Muscle of leg (tissue), 11 donors: ENCODE data around the gene STRA8. TPM values are rescaled to one million over a fixed set of nuclear protein-coding genes. Genes with fewer than 3 reads are reported as not detected.
"Not testable (repeated sequence)": the region's sequence is repeated elsewhere in the genome, so short reads cannot be mapped to it uniquely, and the experiment has no call there.

Experiments
- DNase-seq: peaks from one replicate; pipeline ENCODE4 v3.0.0; 2013
- H3K27ac ChIP-seq: one replicate; pipeline ENCODE4 v1.5.1; 2013; ENCODE audit warnings: mild to moderate bottlenecking, low read length, control low read depth
- H3K27me3 ChIP-seq: one replicate; pipeline ENCODE4 v1.6.1; 2013; ENCODE audit warnings: low read length; ENCODE audit not compliant: control insufficient read depth, insufficient read depth
- H3K36me3 ChIP-seq: one replicate; pipeline ENCODE4 v1.6.1; 2013; ENCODE audit warnings: low read length; ENCODE audit not compliant: control insufficient read depth, insufficient read depth
- H3K4me1 ChIP-seq: one replicate; pipeline ENCODE4 v1.6.1; 2013; ENCODE audit warnings: low read length; ENCODE audit not compliant: control insufficient read depth, insufficient read depth
- H3K4me3 ChIP-seq: one replicate; pipeline ENCODE4 v1.5.1; 2013; ENCODE audit warnings: low read length, control low read depth
- H3K9me3 ChIP-seq: replicated peaks from 2 replicates; pipeline ENCODE4 v1.6.1; 2013; ENCODE audit warnings: low read depth, low read length; ENCODE audit not compliant: control insufficient read depth
- WGBS: methylation state at CpG from one replicate; pipeline ENCODE4 v1.1.5; 2013; ENCODE audit warnings: missing lambda C conversion rate; ENCODE audit not compliant: insufficient coverage; 5-methylcytosine and 5-hydroxymethylcytosine counted together
- polyA plus RNA-seq, 8 donors: library from polyadenylated mRNA; unstranded; fragments of 120-200 nt; gene quantifications; one replicate each; pipeline versions ENCODE4 v1.2.1 to v1.2.3, GENCODE V29; 2013; ENCODE audit warnings: inconsistent platforms in 1 of 8, low replicate concordance in 1 of 8; ENCODE audit not compliant: insufficient read length in 8 of 8, insufficient read depth in 1 of 8
- total RNA-seq: library from RNA; stranded (reverse); fragments of 120-200 nt; gene quantifications from one replicate; pipeline ENCODE4 v1.2.4, GENCODE V29; 2013

Gene STRA8
- total and polyA plus RNA-seq, 9 donors = not detected

GRCh38 chr7:135211946-135212685 lies 21.5 kb upstream of the STRA8 start:
- no CpG with 5 or more reads among the region's 30 CpGs for WGBS
- not testable (repeated sequence) for H3K9me3 ChIP-seq, H3K27me3 ChIP-seq, H3K36me3 ChIP-seq, H3K4me1 ChIP-seq
- peak overlapping the region; percentile 66 for H3K4me3 ChIP-seq
- peak; percentile 84 for DNase-seq
- peak overlapping the region; percentile 89 for H3K27ac ChIP-seq

GRCh38 chr7:135213831-135214230 lies 19.8 kb upstream of the STRA8 start:
- Histone ChIP-seq H3K4me1 (peaks cover 7% of the 10 kb centered on the region), H3K27me3 (no peaks in the 10 kb centered on the region), H3K36me3 (peaks cover 3% of the 10 kb centered on the region), H3K4me3 (no peak overlapping the region), H3K27ac (no peak overlapping the region), H3K9me3 (no peaks in the 10 kb centered on the region)
- no peak for DNase-seq
- WGBS = 56% methylated on average over 2 of the region's 2 CpGs

GRCh38 chr7:135215180-135215579 lies 18.5 kb upstream of the STRA8 start:
- H3K9me3 ChIP-seq = no peaks in the 10 kb centered on the region
- no peaks in the 10 kb centered on the region for H3K36me3 ChIP-seq
- H3K4me1 ChIP-seq = peaks cover 7% of the 10 kb centered on the region
- no peak for DNase-seq
- 80% methylated on average over 1 of the region's 4 CpGs for WGBS
- H3K27ac ChIP-seq = no peak overlapping the region
- H3K4me3 ChIP-seq = no peak overlapping the region
- H3K27me3 ChIP-seq = no peaks in the 10 kb centered on the region

- H3K27ac ChIP-seq = no peak overlapping the region
- H3K27me3 ChIP-seq = no peaks in the 10 kb centered on the region
- peaks cover 2% of the 10 kb centered on the region for H3K4me1 ChIP-seq
- H3K4me3 ChIP-seq = no peak overlapping the region
- H3K9me3 ChIP-seq = no peaks in the 10 kb centered on the region
- H3K36me3 ChIP-seq = no peaks in the 10 kb centered on the region
- WGBS = 40% methylated on average over 2 of the region's 3 CpGs
- no peak for DNase-seq
These were observed 17.9 kb upstream of the STRA8 start for GRCh38 chr7:135215698-135216097.

- DNase-seq = no peak
- Histone ChIP-seq H3K4me3 (no peak overlapping the region), H3K36me3 (no peaks in the 10 kb centered on the region), H3K9me3 (no peaks in the 10 kb centered on the region), H3K27ac (no peak overlapping the region), H3K27me3 (no peaks in the 10 kb centered on the region), H3K4me1 (no peaks in the 10 kb centered on the region)
- WGBS = 93% methylated on average over 3 of the region's 5 CpGs
These were observed 15.8 kb upstream of the STRA8 start for GRCh38 chr7:135217645-135218509.

- Histone ChIP-seq H3K4me1 (no peaks in the 10 kb centered on the region), H3K27me3 (no peaks in the 10 kb centered on the region), H3K27ac (no peak overlapping the region), H3K4me3 (no peak overlapping the region), H3K36me3 (no peaks in the 10 kb centered on the region), H3K9me3 (no peaks in the 10 kb centered on the region)
- WGBS = no CpG with 5 or more reads among the region's 1 CpG
- no peak for DNase-seq
These were observed 9.6 kb upstream of the STRA8 start for GRCh38 chr7:135224027-135224426.

GRCh38 chr7:135231686-135232085 lies 2.0 kb upstream of the STRA8 start:
- peaks cover 2% of the 10 kb centered on the region for H3K27me3 ChIP-seq
- no peaks in the 10 kb centered on the region for H3K9me3 ChIP-seq
- H3K4me1 ChIP-seq = no peaks in the 10 kb centered on the region
- H3K27ac ChIP-seq = no peak overlapping the region
- no peaks in the 10 kb centered on the region for H3K36me3 ChIP-seq
- H3K4me3 ChIP-seq = no peak overlapping the region
- no peak for DNase-seq

- no peak overlapping the region for H3K4me3 ChIP-seq
- H3K9me3 ChIP-seq = no peaks in the 10 kb centered on the region
- DNase-seq = no peak
- no peaks in the 10 kb centered on the region for H3K36me3 ChIP-seq
- H3K27ac ChIP-seq = no peak overlapping the region
- H3K27me3 ChIP-seq = peaks cover 2% of the 10 kb centered on the region
- no peaks in the 10 kb centered on the region for H3K4me1 ChIP-seq
- WGBS = 73% methylated on average over 2 of the region's 6 CpGs
These were observed 1.6 kb upstream of the STRA8 start for GRCh38 chr7:135232087-135232486.

GRCh38 chr7:135232720-135233119 lies 918 bp upstream of the STRA8 start:
- no peak overlapping the region for H3K27ac ChIP-seq
- H3K9me3 ChIP-seq = no peaks in the 10 kb centered on the region
- no peaks in the 10 kb centered on the region for H3K36me3 ChIP-seq
- no peaks in the 10 kb centered on the region for H3K4me1 ChIP-seq
- DNase-seq = no peak
- WGBS = 80% methylated on average over 11 of the region's 13 CpGs
- no peak overlapping the region for H3K4me3 ChIP-seq
- peaks cover 2% of the 10 kb centered on the region for H3K27me3 ChIP-seq

- not testable (repeated sequence) for H3K9me3 ChIP-seq, DNase-seq, H3K4me1 ChIP-seq, H3K36me3 ChIP-seq, H3K27ac ChIP-seq, H3K27me3 ChIP-seq, H3K4me3 ChIP-seq
- 95% methylated on average over 4 of the region's 14 CpGs for WGBS
These were observed 457 bp downstream of the STRA8 start for GRCh38 chr7:135234095-135234494.
